NCI-H69 (cell line): ENCODE results near the gene KLK3.
A peak's percentile ranks its signal among the peaks of the same experiment; 100 is the strongest.

ENCODE experiments used
- DNase-seq: peaks from one replicate; lab custom pipeline; 2025; lab: John Stamatoyannopoulos, UW

Gene KLK3

DNA sequence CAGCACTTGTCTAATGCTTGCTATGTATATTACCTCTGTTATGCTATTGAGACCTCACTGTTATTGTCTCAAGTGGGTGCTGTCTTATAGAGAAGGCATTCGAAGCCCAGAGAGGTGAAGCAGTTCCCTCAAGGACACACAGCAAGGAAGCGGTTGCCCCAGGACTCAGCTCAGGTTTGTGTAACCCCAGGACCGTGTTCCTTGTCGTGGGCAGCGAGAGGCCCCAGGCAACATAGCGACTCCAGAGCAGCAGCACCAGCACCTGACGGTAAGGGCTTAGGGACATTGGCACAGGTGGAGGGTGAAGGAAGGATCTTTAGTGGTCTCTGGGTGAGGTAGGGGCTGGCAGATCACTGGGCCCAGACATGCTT is 23.7 kb upstream of the KLK3 start:
- no peak for DNase-seq

DNA sequence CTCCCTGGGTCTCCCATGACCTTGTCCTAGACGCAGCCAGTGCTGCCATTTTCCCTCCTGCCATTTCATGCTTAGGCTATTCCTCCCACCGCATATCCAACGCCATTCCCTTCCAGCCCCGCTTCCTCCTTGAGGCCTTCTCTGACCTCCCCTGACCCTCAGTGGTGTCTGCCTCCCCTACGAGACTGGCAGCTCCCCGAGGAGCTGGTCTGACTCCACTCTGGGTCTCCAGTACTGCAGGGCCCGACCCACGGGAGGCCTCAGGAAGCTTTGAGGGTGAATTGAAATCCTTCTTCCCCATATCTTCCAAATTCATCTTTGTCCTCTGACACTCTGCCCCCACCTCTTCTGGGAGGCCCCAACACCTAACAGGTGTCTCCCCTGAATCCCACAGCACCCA is 22.0 kb upstream of the KLK3 start:
- DNase-seq, result no peak

GRCh38 chr19:50833117-50833801 is 21.5 kb upstream of the KLK3 start, which contains the start of gene KLK15:
Gene KLK15, minus strand, starts transcription at chr19:50833574. Its CDS starts 2,082 bp downstream, at chr19:50831492.
- no peak for DNase-seq

GRCh38 chr19:50833802-50834167 is 20.9 kb upstream of the KLK3 start:
- DNase-seq, result no peak

GRCh38 chr19:50835103-50835784 is 19.5 kb upstream of the KLK3 start:
- DNase-seq, result peak; percentile 68

GRCh38 chr19:50835785-50836542 is 18.8 kb upstream of the KLK3 start:
- DNase-seq, result peak; percentile 87

DNA sequence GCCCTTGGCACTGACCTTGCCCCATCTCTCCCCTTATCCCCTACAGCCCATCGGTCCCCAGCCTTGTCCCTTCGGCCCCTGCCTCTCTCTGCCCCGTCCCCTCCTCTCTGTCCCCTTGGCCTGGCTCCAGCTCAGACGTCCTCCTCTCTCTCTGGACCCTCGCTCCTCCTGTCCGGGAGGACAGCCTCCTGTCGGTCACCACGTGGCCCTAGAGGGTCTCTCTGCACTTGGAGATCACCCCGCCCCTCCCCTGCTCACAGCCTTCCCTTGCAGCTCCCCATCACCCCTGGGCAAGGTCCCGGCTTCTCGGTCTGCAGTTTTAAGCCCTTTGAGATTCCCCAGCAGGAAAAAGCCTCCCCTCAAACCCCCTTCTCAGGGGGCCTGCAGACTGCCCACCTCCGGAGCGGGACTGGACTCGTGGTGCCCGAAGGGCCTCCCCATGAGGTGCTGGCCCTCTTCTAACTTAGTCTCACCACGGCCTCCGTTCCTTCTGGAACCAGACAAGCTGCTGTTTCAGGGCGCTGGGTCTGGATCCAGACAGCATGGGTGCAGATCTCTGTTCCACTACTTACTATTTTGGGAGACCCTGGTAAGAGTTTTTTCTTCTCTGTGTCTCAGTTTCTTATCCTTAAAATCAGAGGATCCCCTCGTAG is 18.0 kb upstream of the KLK3 start:
- DNase-seq, result no peak

DNA sequence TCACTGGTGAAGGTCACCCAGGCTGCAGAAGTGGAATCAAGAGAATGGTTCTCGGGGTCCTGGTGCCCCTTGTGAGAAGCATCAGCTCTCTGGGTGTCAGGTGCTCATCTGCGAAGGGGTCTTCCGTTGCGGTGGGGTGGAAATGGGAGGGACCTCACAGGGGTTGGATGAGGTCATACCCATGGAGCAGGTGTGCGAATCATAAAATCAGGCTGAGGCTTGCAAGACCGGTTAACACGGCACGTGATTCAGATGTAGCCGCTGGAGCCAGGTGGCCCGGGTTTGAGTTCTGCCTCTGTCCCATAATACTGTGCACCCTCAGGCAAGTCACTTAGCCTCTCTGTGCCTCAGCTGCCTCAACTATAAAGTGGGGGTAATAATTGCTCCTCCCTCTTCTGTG is 17.4 kb upstream of the KLK3 start:
- DNase-seq, result peak; percentile 18

DNA sequence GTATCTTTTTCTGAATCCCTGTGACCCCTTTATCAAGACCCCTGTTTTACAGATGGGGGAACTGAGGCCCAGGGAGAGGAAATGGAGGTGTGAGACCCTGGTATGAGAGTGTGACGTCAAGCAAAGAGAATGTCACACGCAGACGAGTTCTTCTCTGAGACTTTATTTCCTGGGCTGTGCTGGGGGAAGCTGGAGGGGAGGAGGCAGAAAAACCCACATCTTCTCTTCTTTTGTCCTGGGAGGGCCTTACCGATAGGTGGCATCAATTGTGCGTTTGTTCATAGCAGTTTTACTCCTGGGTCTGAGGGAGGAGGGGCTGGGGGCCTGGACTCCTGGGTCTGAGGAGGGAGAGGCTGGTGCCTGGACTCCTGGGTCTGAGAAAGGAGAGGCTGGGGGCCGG is 16.5 kb upstream of the KLK3 start:
- peak; percentile 65 for DNase-seq

GRCh38 chr19:50839712-50840655 is 14.7 kb upstream of the KLK3 start:
- DNase-seq, result no peak

DNA sequence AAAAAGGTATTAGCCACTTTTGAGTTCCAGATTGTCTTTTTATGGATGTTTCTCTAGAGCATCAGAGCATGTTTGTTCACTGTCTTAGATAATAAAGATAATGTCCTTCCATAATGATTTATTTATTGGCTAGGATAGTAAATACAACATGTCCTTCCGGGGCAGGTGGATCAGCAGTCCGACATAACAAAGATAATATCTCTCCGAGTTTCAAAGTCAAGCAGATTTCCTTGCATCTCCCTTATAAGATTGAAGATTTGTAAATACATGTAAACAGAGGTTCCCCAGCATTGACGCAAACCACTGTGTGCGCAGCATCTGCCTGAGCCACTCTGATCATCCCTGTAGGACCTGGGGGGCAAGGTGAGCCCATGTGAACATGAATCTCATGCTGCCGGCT is 12.6 kb upstream of the KLK3 start:
- DNase-seq, result no peak

DNA sequence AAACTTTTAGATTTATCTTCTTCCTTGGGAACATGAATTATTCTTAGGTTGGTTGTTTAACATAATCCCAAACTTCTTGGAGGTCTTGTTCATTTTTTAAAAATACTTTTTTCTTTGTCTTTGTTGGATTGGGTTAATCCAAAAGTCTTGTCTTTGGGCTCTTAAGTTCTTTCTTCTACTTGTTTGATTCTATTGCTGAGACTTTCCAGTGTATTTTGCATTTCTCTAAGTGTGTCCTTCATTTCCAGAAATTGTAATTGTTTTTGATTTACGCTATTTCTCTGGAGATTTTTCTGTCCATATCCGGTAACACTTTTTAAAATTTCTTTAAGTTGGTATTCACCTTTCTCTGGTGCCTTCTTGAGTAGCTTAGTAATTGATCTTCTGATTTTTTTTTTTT is 11.5 kb upstream of the KLK3 start:
- no peak for DNase-seq

DNA sequence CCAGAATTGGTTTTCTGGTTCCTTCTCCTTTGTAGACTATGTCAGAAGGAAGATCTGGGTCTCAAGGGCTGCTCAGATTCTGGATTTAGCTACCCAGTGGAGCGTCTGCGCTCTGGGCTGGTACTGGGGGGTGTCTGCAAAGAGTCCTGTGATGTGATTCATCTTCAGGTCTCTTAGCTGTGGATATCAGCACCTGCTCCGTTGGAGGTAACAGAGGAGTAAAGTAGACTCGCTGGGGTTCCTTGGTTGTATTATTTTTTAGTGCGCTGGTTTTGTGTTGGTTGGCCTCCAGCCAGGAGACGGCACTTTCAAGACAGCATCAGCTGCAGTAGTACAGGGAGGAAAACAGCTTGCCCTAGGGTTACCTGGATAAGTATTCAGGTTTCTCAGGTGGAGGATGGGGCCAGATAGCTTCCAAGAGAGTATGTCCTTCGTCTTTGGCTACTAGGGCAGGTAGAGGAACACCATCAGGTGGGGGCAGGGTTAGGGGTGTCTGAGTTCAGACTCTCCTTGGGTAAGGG is 11.0 kb upstream of the KLK3 start:
- peak; percentile 93 for DNase-seq

DNA sequence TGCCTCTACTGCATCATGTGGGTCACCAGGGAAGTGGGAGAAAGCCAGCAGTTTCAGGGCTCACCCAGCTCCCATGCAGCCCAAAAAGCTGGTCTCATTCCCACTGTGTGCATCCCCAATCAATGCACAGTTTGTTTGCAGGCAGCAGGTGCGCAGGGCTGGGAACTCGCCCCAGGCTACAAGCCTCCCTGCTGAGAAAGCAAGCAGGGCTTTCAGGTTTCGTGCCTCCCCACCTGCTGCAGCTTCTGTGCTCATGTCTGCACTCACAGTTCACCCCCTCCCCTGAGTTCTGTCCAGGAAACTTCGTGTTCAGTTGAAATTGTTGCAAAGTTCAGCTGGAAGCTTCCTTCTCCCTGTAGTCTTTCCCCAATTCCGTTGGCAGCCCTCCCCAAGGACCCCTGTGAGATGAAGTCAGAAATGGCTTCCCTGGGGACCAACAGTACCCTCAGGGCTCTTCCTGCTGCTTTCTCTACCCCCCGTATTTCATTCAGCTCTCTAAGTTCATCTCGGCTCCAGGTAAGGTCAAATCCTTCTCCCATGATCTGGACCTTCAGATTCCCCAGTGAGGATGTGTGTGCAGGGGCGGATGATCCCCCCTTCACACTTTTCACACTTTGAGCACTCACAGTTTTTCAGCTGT is 10.3 kb upstream of the KLK3 start:
- DNase-seq, result peak; percentile 96

- no peak for DNase-seq
These were observed 4.0 kb upstream of the KLK3 start for GRCh38 chr19:50850738-50851137.

DNA sequence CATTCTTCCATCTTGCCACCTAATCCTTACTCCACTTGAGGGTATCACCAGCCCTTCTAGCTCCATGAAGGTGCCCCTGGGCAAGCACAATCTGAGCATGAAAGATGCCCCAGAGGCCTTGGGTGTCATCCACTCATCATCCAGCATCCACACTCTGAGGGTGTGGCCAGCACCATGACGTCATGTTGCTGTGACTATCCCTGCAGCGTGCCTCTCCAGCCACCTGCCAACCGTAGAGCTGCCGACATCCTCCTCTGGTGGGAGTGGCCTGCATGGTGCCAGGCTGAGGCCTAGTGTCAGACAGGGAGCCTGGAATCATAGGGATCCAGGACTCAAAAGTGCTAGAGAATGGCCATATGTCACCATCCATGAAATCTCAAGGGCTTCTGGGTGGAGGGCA is 3.1 kb upstream of the KLK3 start:
- no peak for DNase-seq

- no peak for DNase-seq
These were observed 2.7 kb downstream of the KLK3 start for GRCh38 chr19:50857366-50857765.

- peak; percentile 96 for DNase-seq
These were observed 4.2 kb downstream of the KLK3 start for GRCh38 chr19:50858886-50859285.

DNA sequence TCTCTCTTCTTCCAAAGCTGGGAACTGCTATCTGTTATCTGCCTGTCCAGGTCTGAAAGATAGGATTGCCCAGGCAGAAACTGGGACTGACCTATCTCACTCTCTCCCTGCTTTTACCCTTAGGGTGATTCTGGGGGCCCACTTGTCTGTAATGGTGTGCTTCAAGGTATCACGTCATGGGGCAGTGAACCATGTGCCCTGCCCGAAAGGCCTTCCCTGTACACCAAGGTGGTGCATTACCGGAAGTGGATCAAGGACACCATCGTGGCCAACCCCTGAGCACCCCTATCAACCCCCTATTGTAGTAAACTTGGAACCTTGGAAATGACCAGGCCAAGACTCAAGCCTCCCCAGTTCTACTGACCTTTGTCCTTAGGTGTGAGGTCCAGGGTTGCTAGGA is 5.1 kb downstream of the KLK3 start:
- DNase-seq, result no peak

- no peak for DNase-seq
These were observed 6.3 kb downstream of the KLK3 start for GRCh38 chr19:50861010-50861409.
